ENCODE results near the gene FBXO41. TPM values are rescaled to one million over a fixed set of nuclear protein-coding genes. Genes with fewer than 3 reads are reported as not detected.
A peak's percentile ranks its signal among the peaks of the same experiment; 100 is the strongest.

Gene FBXO41
- polyA plus RNA-seq, 1 donor from 2014 or later, result 6.0 TPM

- Histone ChIP-seq H3K27me3 (ENCODE audit: insufficient read depth, low read depth, low read length) (peaks cover 58% of the 10 kb centered on the region), H3K79me2 (replicated peaks; ENCODE audit: insufficient read depth, low read length) (no peaks in the 10 kb centered on the region), H4K20me1 (ENCODE audit: insufficient read depth) (no peaks in the 10 kb centered on the region), H3F3A (ENCODE audit: insufficient read depth, low read length, poor library complexity, severe bottlenecking) (no peaks in the 10 kb centered on the region), H3K4me3 (ENCODE audit: low read length) (peak overlapping the region; percentile 92), H3K9me2 (ENCODE audit: insufficient read depth, low read length) (no peaks in the 10 kb centered on the region), H3K4me2 (ENCODE audit: low read length) (no peak overlapping the region), H3K36me3 (ENCODE audit: insufficient read depth, low read length) (no peaks in the 10 kb centered on the region), H3K9me3 (ENCODE audit: low read length) (no peaks in the 10 kb centered on the region), H2AFZ (ENCODE audit: low read depth, low read length) (no peak overlapping the region), H3K9ac (ENCODE audit: low read length) (no peak overlapping the region), H3K27ac (ENCODE audit: low read length) (no peak overlapping the region)
- no peak for TF ChIP-seq RAD21 (conservative IDR thresholded peaks at IDR 0.05)
- no peak for TF ChIP-seq EP300 (conservative IDR thresholded peaks at IDR 0.05; ENCODE audit: poor library complexity, severe bottlenecking)
- no peak for TF ChIP-seq EZH2 (IDR thresholded peaks at IDR 0.05; ENCODE audit: borderline replicate concordance, insufficient read depth, low read length, poor library complexity, severe bottlenecking)
- no peak for TF ChIP-seq TAF1 (IDR thresholded peaks at IDR 0.05; ENCODE audit: low read depth)
- TF ChIP-seq SMC3 (conservative IDR thresholded peaks at IDR 0.05; ENCODE audit: poor library complexity), result no peak
- no peak for TF ChIP-seq REST (IDR thresholded peaks at IDR 0.05; ENCODE audit: borderline replicate concordance)
Measured at GRCh38 chr2:73285159-73285739, 971 bp upstream of the FBXO41 start.

- Histone ChIP-seq H3K27me3 (ENCODE audit: insufficient read depth, low read depth, low read length) (peaks cover 43% of the 10 kb centered on the region), H3K4me3 (ENCODE audit: low read length) (peak overlapping the region; percentile 92), H3K27ac (ENCODE audit: low read length) (no peak overlapping the region), H3K4me2 (ENCODE audit: low read length) (peak overlapping the region; percentile 96), H4K20me1 (ENCODE audit: insufficient read depth) (no peaks in the 10 kb centered on the region), H3F3A (ENCODE audit: insufficient read depth, low read length, poor library complexity, severe bottlenecking) (no peaks in the 10 kb centered on the region), H3K36me3 (ENCODE audit: insufficient read depth, low read length) (no peaks in the 10 kb centered on the region), H3K79me2 (replicated peaks; ENCODE audit: insufficient read depth, low read length) (no peaks in the 10 kb centered on the region), H2AFZ (ENCODE audit: low read depth, low read length) (peak overlapping the region; percentile 76), H3K9me3 (ENCODE audit: low read length) (no peaks in the 10 kb centered on the region), H3K9me2 (ENCODE audit: insufficient read depth, low read length) (no peaks in the 10 kb centered on the region), H3K9ac (ENCODE audit: low read length) (peak overlapping the region; percentile 84)
- TF ChIP-seq EP300 (conservative IDR thresholded peaks at IDR 0.05; ENCODE audit: poor library complexity, severe bottlenecking) (no peak), SMC3 (conservative IDR thresholded peaks at IDR 0.05; ENCODE audit: poor library complexity) (no peak), CTCF (IDR thresholded peaks at IDR 0.05; ENCODE audit: poor library complexity, severe bottlenecking) (no peak), MXI1 (conservative IDR thresholded peaks at IDR 0.05; ENCODE audit: poor library complexity, severe bottlenecking) (peak; percentile 94), RAD21 (conservative IDR thresholded peaks at IDR 0.05) (no peak), EZH2 (IDR thresholded peaks at IDR 0.05; ENCODE audit: borderline replicate concordance, insufficient read depth, low read length, poor library complexity, severe bottlenecking) (no peak), REST (IDR thresholded peaks at IDR 0.05; ENCODE audit: borderline replicate concordance) (no peak), TAF1 (IDR thresholded peaks at IDR 0.05; ENCODE audit: low read depth) (no peak), POLR2AphosphoS5 (IDR thresholded peaks at IDR 0.05) (peak; percentile 24)
Measured at GRCh38 chr2:73283545-73284295, 558 bp downstream of the FBXO41 start.

Data from neural cell (in vitro differentiated cells).